ENCODE results near the gene SKAP1.

DNA sequence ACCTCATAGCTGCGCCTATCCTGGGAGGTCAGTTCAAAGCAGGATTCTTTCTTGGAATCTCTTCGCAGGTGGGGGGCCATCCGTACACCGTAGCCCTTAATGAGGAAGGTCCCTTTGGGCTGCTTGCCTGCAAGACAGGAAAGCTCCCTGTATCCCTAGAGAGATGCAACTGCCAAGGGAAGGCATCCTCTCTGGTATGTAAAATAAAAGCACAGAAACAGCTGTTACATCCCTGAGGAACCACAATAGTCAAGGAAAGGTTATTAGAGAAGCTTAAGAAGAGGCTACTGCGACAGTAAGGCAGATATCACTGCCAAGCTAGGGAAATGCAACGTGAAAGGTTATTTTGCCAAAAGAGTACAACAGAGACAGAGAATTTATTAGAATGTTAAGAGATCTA, 245.3 kb downstream of the SKAP1 start:
- TF ChIP-seq POLR2AphosphoS5 (IDR thresholded peaks at IDR 0.05; ENCODE audit: low read depth, low read length) (no peak), POLR2A (IDR thresholded peaks at IDR 0.05; ENCODE audit: low read depth, low read length) (no peak), TAF1 (IDR thresholded peaks at IDR 0.05; ENCODE audit: low read depth, low read length) (no peak)
